ENCODE data around the gene ATG2A.
A peak's percentile ranks its signal among the peaks of the same experiment; 100 is the strongest.
"Not testable (repeated sequence)": the region's sequence is repeated elsewhere in the genome, so short reads cannot be mapped to it uniquely, and the experiment has no call there.

The ATG2A gene

DNA sequence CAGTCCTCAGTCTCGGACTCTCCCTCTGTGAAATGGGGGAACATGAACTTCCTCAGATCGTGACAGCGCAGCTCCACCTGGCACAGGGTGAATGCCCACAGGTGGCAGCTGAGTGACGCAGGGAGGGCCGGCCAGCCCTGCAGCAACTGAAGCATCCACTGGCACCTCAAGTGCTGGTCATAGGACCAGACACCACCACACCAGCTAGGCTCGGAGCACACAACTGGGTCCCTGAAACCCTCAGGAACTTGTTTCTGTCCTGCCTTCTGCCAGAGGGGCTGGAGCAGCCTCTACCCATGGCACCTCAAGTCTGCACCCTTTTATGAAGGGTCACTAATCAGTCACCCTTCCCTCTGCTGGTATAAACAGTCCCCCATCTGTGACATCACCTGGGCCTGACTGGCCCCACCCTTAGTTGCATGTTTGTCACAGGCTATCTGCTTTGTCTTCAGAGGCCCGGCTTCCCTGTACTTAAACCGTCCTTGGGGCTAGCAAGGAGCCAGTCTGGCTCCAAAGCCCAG lies 65.1 kb downstream of the ATG2A start:
- no peak for DNase-seq

DNA sequence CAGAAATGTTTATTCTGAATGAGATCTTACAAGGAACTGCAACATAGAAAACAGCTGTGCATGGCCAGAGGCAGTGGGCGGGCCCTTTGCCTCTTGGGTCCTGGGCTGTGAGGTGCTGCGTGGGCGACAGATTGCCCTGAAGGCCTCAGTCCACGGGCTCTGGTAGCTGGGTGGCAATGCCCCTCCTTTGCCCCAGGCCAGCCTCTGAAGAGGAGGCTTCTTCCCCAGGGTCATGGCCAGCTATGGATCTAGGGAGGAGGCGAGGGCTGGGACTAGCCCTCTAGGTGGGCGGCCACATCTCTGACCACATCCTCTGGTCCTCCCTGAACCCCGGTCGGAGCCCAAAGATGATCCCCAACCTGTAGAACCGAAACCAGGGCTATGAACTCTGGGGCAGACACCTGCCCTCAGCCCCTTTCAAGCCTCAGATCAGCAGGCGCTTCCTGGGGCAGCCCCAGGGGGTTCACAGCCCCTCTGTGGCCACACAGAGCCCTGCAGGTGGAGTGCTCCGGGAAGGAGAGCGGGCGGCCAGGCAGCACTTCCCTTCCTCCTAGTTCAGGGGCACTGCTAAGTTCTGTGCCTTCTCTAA lies 65.9 kb downstream of the ATG2A start:
- no peak for DNase-seq

DNA sequence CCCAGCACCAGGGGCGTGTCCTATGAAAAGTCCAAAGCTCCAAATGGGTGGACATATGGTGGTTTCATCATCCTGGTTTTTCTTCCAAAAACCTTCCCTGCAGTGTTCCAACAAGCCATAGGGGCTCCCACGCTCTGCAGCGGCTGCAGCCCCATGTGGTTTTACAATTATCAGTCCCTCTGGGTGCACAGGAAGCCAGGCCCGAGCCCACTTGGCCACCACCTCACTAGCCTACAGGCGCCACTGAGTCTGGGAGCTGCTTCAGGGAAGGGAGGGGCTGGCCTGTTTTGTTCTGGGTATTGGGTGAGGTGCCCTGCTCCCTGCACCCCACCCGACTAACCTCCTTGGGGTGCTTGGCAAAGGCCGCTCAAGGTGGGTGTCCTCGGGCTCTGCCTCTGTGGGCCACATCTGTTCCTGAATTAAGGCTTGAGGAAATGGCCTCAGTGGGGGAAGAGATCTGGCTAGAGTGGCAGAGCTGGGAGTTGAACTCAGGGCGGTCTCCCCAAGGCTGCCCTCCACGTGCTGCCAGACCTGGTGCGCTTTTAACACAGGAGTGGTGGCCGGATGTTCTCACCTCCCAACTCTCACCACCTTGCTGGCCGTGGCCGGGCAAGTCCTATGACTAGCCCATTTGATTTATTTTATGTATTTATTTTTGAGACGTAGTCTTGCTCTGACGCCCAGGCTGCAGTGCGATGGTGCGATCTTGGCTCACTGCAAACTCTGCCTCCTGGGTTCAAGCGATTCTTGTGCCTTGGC lies 67.2 kb downstream of the ATG2A start:
- DNase-seq: no peak

DNA sequence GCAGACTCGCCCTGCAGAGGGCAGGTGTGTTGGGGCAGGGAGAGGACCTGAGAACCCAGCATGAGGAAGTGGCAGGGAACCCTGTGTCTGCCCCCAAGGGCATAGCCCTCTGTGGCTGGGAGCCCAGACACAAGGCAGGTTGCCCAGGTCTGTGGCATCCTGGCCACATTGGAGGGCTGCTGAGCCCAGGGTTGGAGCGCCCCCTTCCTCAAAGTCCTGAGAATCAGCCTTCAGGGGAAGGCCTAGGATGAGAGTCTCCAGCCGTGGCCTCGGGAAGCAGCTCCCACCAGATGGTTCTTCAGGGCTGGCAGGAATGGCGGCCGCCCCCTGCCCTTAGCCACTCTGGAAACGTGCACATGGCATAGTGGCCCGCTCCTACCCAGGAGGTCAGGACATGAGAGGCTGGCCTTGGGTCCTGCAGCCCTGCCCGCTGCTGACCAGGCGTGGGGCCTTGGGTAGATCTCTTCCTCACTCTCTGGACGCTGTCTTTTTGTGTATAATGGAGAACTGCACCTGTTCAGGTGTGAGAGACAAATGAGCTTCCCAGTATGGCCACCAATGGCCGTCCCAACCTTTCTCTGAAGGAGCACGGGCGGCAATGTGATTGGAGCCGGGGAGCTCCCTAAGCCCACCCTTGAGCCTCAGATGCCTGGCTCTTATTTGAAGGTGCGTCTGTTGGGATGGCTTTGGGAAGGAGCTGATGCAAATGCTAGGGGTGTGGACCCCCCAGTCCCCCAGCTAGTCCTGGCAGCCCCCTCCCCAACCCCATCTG lies 68.0 kb downstream of the ATG2A start:
- no peak for DNase-seq

DNA sequence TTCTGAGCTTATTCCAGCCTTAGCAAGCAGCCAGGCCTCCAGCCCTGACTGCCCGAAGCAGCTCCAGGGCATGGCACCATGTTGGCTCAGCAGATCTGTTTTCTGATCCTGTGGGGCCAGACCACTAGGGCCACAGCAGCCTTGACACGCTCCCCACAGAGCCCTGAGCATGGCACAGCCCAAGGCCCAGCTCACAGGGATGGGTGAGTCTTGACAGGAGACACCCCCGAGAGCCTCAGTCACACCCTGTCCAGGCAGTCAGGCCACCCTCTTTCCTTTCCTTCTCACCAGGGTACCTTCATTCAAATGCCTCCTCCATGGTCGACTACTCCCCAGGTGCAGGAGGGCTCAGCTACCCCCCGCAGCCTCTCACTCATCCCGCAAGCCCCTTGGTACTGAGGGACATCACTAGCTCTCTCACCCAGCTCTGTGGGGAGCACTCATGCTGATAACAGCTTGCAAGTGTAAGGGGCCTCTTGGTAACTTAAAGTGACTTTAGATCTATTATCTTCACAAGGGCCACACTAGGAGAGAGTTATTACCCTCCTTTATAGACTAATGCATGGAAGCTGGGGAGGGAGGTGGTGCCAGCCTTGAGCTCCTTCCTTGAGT lies 68.7 kb downstream of the ATG2A start:
- peak; percentile 68 for DNase-seq

DNA sequence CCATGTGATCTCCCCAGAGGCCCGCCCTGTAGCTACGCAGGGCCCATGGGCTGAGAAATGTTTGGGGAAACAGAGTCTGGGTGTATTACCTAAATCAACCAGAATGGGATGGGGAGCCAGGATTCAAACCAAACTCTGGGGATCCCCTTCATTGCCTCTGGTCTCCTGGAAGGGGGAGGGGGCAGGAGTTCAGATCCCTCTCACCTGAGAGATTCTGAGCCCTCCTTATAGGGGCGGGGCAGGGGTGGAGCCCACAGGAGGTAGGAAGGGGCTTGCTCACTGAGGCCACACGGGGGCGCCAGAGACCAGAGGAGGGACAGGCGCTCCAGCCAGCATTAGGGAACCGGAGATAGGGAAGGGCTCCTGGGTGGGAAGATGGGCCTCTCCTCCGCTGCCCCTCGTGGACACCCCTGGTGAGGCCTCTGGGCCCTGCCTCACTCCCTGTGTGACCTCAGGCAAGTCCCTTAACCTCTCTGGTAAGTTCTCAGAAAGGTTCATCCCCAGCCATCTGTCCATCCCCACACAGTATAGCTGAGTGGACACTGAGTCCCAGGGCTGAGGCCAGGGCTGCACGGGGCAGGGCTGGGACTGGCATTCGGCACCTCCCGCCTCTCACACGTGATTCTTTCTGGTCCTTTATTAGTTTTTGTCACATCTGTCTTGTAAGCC lies 69.9 kb downstream of the ATG2A start:
- peak; percentile 97 for DNase-seq

DNA sequence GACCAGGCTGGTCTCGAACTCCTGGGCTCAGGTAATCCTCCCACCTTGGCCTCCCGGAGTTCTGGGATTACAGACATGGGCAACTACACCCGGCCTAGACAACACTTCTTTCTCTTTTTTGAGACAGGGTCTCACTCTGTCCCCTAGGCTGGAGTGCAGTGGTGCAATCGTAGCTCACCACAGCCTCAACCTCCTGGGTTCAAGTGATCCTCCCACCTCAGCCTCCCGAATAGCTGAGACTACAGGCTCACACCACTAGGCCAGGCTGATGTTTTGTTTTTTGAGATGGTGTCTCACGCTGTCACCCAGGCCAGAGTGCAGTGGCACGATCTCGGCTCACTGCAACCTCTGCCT lies 71.3 kb downstream of the ATG2A start:
- not testable (repeated sequence) for DNase-seq

DNA sequence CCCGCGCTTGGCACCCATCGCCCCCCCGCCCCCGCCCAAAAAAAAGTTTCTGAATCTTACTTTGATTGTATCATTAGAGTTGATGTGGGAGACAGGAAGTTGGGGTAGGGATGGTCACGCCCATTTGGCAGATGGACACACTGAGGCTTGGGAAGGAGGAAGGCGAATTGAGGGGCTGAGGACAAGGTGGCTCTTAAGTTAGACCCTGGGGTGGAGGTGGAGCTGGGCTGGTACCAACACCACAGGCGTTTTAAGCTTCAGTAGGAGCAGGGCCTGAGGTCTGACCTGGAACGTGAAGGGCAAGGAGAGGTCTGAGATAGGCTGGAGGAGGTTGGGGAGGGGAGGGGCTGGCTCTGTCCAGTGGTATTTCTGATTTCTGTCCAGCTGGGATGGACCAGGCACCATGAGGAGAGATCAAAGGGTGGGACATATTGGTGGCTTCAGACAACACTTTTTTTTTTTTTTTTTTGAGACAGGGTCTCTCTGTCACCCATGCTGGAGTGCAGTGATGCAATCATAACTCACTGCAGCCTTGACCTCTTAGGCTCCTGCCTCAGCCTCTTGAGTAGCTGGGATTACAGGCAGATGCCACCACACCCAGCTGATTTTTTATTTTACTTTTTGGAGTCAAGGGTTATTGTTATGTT lies 71.8 kb downstream of the ATG2A start:
- DNase-seq: no peak
